GM21515 (cell line): ENCODE results near the gene ACSF3.
"Not testable (repeated sequence)": the region's sequence is repeated elsewhere in the genome, so short reads cannot be mapped to it uniquely, and the experiment has no call there.

ENCODE experiments used
- ATAC-seq: cut with Tn5 transposase; IDR thresholded peaks from one replicate; pipeline ENCODE4 v1.9.1; 2021; ENCODE audit not compliant: unreplicated experiment

The ACSF3 gene

GRCh38 chr16:89055313-89055712, 38.3 kb upstream of the ACSF3 start:
- ATAC-seq = no peak

GRCh38 chr16:89055894-89056555, 37.6 kb upstream of the ACSF3 start:
- no peak for ATAC-seq

- no peak for ATAC-seq
These were observed 37.1 kb upstream of the ACSF3 start for GRCh38 chr16:89056592-89056991.

- no peak for ATAC-seq
These were observed 35.9 kb upstream of the ACSF3 start for GRCh38 chr16:89057738-89058137.

GRCh38 chr16:89058812-89059211, 34.8 kb upstream of the ACSF3 start:
- ATAC-seq = no peak

- no peak for ATAC-seq
These were observed 33.4 kb upstream of the ACSF3 start for GRCh38 chr16:89060207-89060794.

- no peak for ATAC-seq
These were observed 32.6 kb upstream of the ACSF3 start for GRCh38 chr16:89061086-89061485.

GRCh38 chr16:89061590-89062380, 31.9 kb upstream of the ACSF3 start:
- ATAC-seq = no peak

- no peak for ATAC-seq
These were observed 31.0 kb upstream of the ACSF3 start for GRCh38 chr16:89062389-89063345.

GRCh38 chr16:89063768-89064320, 29.8 kb upstream of the ACSF3 start:
- ATAC-seq = no peak

GRCh38 chr16:89064606-89065457, 28.8 kb upstream of the ACSF3 start:
- ATAC-seq = no peak

GRCh38 chr16:89065458-89065822, 28.2 kb upstream of the ACSF3 start:
- no peak for ATAC-seq

- ATAC-seq = no peak
These were observed 26.9 kb upstream of the ACSF3 start for GRCh38 chr16:89066721-89067120.

- ATAC-seq = no peak
These were observed 25.8 kb upstream of the ACSF3 start for GRCh38 chr16:89067677-89068443.

GRCh38 chr16:89068814-89069616, 24.6 kb upstream of the ACSF3 start:
- ATAC-seq = not testable (repeated sequence)

GRCh38 chr16:89069920-89070319, 23.7 kb upstream of the ACSF3 start:
- ATAC-seq = no peak

GRCh38 chr16:89070590-89070989, 23.1 kb upstream of the ACSF3 start:
- ATAC-seq = no peak
